ENCODE data around the gene ARF1.

DNA sequence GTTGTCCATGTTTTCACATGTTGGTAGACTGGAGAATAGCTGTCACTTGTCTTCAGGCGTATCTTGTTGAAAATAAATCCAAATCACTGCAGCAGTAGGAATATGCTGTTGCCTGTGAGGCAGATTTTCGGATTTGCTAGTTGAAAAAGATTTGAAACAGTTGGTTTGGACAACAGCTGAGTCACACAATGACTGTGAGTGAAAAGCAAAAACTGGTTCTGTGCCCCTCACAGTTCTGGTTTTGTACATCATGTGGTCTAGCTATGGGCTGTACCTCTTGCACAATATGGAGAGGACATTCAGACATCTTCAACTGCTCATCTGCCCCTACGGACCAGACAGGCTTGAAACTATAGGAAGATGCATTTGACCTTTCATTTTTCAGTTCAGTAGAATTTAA lies 1.8 kb downstream of the ARF1 start:
- TF ChIP-seq, protein P1, sequence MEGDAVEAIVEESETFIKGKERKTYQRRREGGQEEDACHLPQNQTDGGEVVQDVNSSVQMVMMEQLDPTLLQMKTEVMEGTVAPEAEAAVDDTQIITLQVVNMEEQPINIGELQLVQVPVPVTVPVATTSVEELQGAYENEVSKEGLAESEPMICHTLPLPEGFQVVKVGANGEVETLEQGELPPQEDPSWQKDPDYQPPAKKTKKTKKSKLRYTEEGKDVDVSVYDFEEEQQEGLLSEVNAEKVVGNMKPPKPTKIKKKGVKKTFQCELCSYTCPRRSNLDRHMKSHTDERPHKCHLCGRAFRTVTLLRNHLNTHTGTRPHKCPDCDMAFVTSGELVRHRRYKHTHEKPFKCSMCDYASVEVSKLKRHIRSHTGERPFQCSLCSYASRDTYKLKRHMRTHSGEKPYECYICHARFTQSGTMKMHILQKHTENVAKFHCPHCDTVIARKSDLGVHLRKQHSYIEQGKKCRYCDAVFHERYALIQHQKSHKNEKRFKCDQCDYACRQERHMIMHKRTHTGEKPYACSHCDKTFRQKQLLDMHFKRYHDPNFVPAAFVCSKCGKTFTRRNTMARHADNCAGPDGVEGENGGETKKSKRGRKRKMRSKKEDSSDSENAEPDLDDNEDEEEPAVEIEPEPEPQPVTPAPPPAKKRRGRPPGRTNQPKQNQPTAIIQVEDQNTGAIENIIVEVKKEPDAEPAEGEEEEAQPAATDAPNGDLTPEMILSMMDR (optimal IDR thresholded peaks at IDR 0.05 in 1 of 3, IDR thresholded peaks at IDR 0.05 in 1 of 3, conservative IDR thresholded peaks at IDR 0.05 in 1 of 3; ENCODE audit: extremely low read depth in 1 of 3, insufficient read depth in 2 of 3, low read length in 3 of 3) = no peak
- TF ChIP-seq EZH2 (IDR thresholded peaks at IDR 0.05; ENCODE audit: low read length) = no peak

Data from keratinocyte (primary cell).